GM12878 (cell line): Measurements from ENCODE around the gene PLEKHA7. TPM values are rescaled to one million over a fixed set of nuclear protein-coding genes. Genes with fewer than 3 reads are reported as not detected.

Experiments
- ATAC-seq: fragments of 200-7000 bp; cut with Tn5 transposase; 3 replicates; pipeline ENCODE4 v1.9.1; 2020; ENCODE audit warnings: mild to moderate bottlenecking, moderate library complexity
- BruUV-seq: library from RNA; stranded (reverse); fragments of 400-500 nt; replicated peaks from 2 replicates; lab custom pipeline; 2021; lab: Mats Ljungman, UMichigan
- CTCF ChIA-PET: fragments of 300-600 bp; sonication (Branson Sonifier 250); formaldehyde crosslinking; extraction: SDS; loops from one replicate; lab custom pipeline; 2021; ENCODE audit warnings: inconsistent platforms; lab: Yijun Ruan, JAX
- POLR2A ChIA-PET: fragments of 350-600 bp; formaldehyde crosslinking; extraction: SDS; loops from one replicate; lab custom pipeline; 2021; ENCODE audit warnings: inconsistent platforms; lab: Charles Lee
- RAD21 ChIA-PET: fragments of 300-600 bp; sonication (Branson Sonifier 250); formaldehyde crosslinking; loops from one replicate; lab custom pipeline; 2023; ENCODE audit warnings: antibody characterized with exemption; ENCODE audit not compliant: unreplicated experiment; lab: Charles Lee
- SMC1A ChIA-PET: fragments of 300-600 bp; sonication (Branson Sonifier 250); formaldehyde crosslinking; loops from one replicate; lab custom pipeline; 2023; ENCODE audit not compliant: unreplicated experiment, uncharacterized antibody; lab: Charles Lee
- DNase-seq: peaks from one replicate; pipeline ENCODE4 v3.0.0-alpha.2; 2011; ENCODE audit warnings: low read depth, low spot score
- FAIRE-seq: peaks from 3 replicates; lab custom pipeline; 2011; peaks lifted over from hg19 to GRCh38; lab: Jason Lieb, UNC
- H2AFZ ChIP-seq: 2 replicates; pipeline ENCODE4 v1.6.0; 2011; ENCODE audit warnings: low read depth, low read length, control low read depth; ENCODE audit not compliant: control insufficient read depth
- H3K27ac ChIP-seq: 2 replicates; pipeline ENCODE4 v1.5.1; 2011; ENCODE audit warnings: control low read depth; ENCODE audit not compliant: control insufficient read depth, insufficient read depth
- H3K27me3 ChIP-seq, 2 experiments: replicated peaks in 1 of 2; 2 replicates each; pipeline versions ENCODE4 v1.6.0 to v1.6.1; 2011; ENCODE audit warnings: low read length in 1 of 2; ENCODE audit not compliant: control insufficient read depth in 2 of 2, insufficient read depth in 2 of 2
- H3K36me3 ChIP-seq, 2 experiments: 2 replicates each; pipeline ENCODE4 v1.5.1; 2011; ENCODE audit warnings: low read length in 1 of 2; ENCODE audit not compliant: control insufficient read depth in 2 of 2, insufficient read depth in 2 of 2
- H3K4me1 ChIP-seq: 2 replicates; pipeline ENCODE4 v1.6.1; 2011; ENCODE audit warnings: mild to moderate bottlenecking, low read length, moderate library complexity, mixed read lengths; ENCODE audit not compliant: control insufficient read depth, insufficient read depth
- H3K4me2 ChIP-seq: 2 replicates; pipeline ENCODE4 v1.6.0; 2011; ENCODE audit warnings: control low read depth; ENCODE audit not compliant: control insufficient read depth, insufficient read depth
- H3K4me3 ChIP-seq: fragments of 200-600 bp; sonication (generic); 2 replicates; pipeline ENCODE4 v1.5.1; 2016
- H3K79me2 ChIP-seq: 2 replicates; pipeline ENCODE4 v1.6.0; 2011; ENCODE audit warnings: low read length; ENCODE audit not compliant: control insufficient read depth, insufficient read depth
- H3K9ac ChIP-seq: 2 replicates; pipeline ENCODE4 v1.8.0; 2011; ENCODE audit warnings: low read length, control low read depth, mixed read lengths; ENCODE audit not compliant: control insufficient read depth, insufficient read depth
- H3K9me3 ChIP-seq: replicated peaks from 3 replicates; pipeline ENCODE4 v1.5.1; 2011; ENCODE audit warnings: mild to moderate bottlenecking, low read length; ENCODE audit not compliant: control insufficient read depth, insufficient read depth
- H4K20me1 ChIP-seq: 2 replicates; pipeline ENCODE4 v1.6.0; 2011; ENCODE audit not compliant: control insufficient read depth, insufficient read depth
- BHLHE40 ChIP-seq, 2 experiments: fragments of 450-650 bp in 1 of 2; IDR thresholded peaks; 2 replicates each; pipeline ENCODE4 v1.6.1; 2011 to 2017; ENCODE audit warnings: low read depth in 2 of 2, borderline replicate concordance in 1 of 2, improper control_type of control experiment in 1 of 2, low read length in 1 of 2, mild to moderate bottlenecking in 1 of 2
- EGR1 ChIP-seq, 2 experiments: IDR thresholded peaks; 1 replicate in 1 of 2; 2 replicates in 1 of 2; pipeline ENCODE4 v1.6.1; 2011 to 2012; ENCODE audit warnings: low read depth in 2 of 2, low read length in 2 of 2, borderline replicate concordance in 1 of 2, mild to moderate bottlenecking in 1 of 2, moderate library complexity in 1 of 2
- KAT2A ChIP-seq: conservative IDR thresholded peaks from 2 replicates; pipeline ENCODE4 v1.6.1; 2011; ENCODE audit warnings: low read depth, low read length; ENCODE audit not compliant: control insufficient read depth
- MYC ChIP-seq: IDR thresholded peaks from 2 replicates; pipeline ENCODE4 v1.6.1; 2011; ENCODE audit warnings: mild to moderate bottlenecking, low read length, moderate library complexity, inconsistent platforms; ENCODE audit not compliant: insufficient read depth, insufficient replicate concordance, insufficient read length, severe bottlenecking
- SRF ChIP-seq, 2 experiments: IDR thresholded peaks; 2 replicates each; pipeline ENCODE4 v1.6.1; 2011; ENCODE audit warnings: low read depth in 2 of 2, low read length in 2 of 2, mild to moderate bottlenecking in 1 of 2, moderate library complexity in 1 of 2
- TAF1 ChIP-seq: IDR thresholded peaks from 2 replicates; pipeline ENCODE4 v1.6.1; 2011; ENCODE audit warnings: mild to moderate bottlenecking, low read depth, low read length, borderline replicate concordance
- WGBS: methylation state at CpG from one replicate; pipeline ENCODE4 v1.1.6; 2016; ENCODE audit warnings: low lambda C conversion rate; ENCODE audit not compliant: insufficient replicate concordance, insufficient coverage; ENCODE audit errors: missing lambda C conversion rate; 5-methylcytosine and 5-hydroxymethylcytosine counted together
- in situ Hi-C: fragments of 300-500 bp; cut with MboI; formaldehyde crosslinking; loops from 9 replicates; pipeline ENCODE4 v1.14.3; 2018; ENCODE audit warnings: mixed read lengths
- intact Hi-C: fragments of 100-400 bp; cut with micrococcal nuclease; formaldehyde crosslinking; loops from one replicate; pipeline ENCODE4 v1.14.2; 2022; ENCODE audit not compliant: unreplicated experiment
- polyA plus RNA-seq, 11 experiments: library from polyadenylated mRNA; depleted of rRNA in 4 of 11; unstranded in 6 of 11; stranded (reverse) in 5 of 11; fragments of >200 nt; fragmentation: Nextera tagmentation in 4 of 11; fragmentation: Illumina TruSeq in 1 of 11; extraction: Ambion mirVana in 4 of 11; extraction: Trizol in 1 of 11; gene quantifications; 1 replicate in 1 of 11; 2 replicates in 10 of 11; pipeline versions ENCODE4 v1.2.1 to v1.2.3, GENCODE V29; 2011 to 2016; ENCODE audit warnings: inconsistent platforms in 2 of 11, missing spikeins in 2 of 11, low read depth in 1 of 11
- total RNA-seq, 4 experiments: library from RNA; depleted of rRNA in 3 of 4; stranded (reverse); fragments of >200 nt in 3 of 4; fragmentation: Illumina TruSeq in 1 of 4; extraction: Trizol in 1 of 4; gene quantifications; 2 replicates each; pipeline versions ENCODE4 v1.2.1 to v1.2.3, GENCODE V29; 2013 to 2021
- TF ChIP-seq, protein P1 (sequence below): IDR thresholded peaks from 2 replicates; pipeline ENCODE4 v1.6.1; 2012; ENCODE audit warnings: mild to moderate bottlenecking, low read depth, low read length

The PLEKHA7 gene
- total and polyA plus RNA-seq, 10 of the 15 experiments (the other 5 are each of a cell fraction or from before 2014, with no cell fraction given): 0.45 to 5.3 (median 2.1) TPM

DNA sequence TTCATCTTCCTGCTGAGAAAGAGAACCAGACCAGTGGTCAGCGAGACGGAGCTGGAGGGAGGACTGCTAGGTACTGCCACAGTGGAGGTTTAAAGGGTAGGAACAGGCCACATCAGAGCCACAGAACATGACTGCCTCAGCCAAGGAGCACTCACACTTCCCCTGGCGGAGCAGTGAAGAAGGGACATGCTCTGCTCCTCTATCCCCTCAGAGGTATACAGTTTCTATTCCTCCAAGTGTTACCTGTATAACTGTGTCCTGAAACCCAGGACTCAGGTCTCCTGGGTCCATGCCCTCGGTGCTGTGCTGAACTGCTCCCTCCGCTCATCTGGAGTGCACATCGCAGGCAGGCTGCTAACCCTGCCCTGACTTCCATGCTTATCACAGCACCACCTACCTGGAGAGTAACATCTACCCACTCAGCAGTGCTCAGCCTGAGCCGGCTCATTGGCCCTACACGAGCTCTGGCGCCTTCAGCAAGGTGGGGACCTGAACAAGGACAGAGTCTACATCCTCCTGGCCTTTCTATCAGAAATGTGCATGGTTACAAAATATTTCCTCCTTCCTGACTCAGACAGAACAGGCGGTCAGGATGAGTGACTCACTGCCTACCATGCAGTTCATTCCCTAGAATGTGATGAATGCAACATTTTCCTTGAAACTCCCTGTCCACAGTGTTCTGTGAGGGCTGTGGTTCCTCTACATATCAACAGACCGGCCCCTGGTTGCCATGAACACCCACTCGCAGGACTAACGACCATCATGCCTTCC lies 222.8 kb downstream of the PLEKHA7 start:
- intact Hi-C loops (no loop called here), in situ Hi-C loops (no loop called here)
- DNase-seq (no peak), ATAC-seq (no peak), FAIRE-seq (no peak)
- TF ChIP-seq TAF1 (no peak), SRF (IDR thresholded peaks at IDR 0.05; ENCODE audit: low read depth in 2 of 2, low read length in 2 of 2) (no peak), BHLHE40 (IDR thresholded peaks at IDR 0.05; ENCODE audit: borderline replicate concordance in 1 of 2, low read depth in 2 of 2, low read length in 1 of 2) (no peak), EGR1 (IDR thresholded peaks at IDR 0.05; ENCODE audit: borderline replicate concordance in 1 of 2, low read depth in 2 of 2, low read length in 2 of 2) (no peak), KAT2A (no peak), MYC (no peak)
- TF ChIP-seq, protein P1, sequence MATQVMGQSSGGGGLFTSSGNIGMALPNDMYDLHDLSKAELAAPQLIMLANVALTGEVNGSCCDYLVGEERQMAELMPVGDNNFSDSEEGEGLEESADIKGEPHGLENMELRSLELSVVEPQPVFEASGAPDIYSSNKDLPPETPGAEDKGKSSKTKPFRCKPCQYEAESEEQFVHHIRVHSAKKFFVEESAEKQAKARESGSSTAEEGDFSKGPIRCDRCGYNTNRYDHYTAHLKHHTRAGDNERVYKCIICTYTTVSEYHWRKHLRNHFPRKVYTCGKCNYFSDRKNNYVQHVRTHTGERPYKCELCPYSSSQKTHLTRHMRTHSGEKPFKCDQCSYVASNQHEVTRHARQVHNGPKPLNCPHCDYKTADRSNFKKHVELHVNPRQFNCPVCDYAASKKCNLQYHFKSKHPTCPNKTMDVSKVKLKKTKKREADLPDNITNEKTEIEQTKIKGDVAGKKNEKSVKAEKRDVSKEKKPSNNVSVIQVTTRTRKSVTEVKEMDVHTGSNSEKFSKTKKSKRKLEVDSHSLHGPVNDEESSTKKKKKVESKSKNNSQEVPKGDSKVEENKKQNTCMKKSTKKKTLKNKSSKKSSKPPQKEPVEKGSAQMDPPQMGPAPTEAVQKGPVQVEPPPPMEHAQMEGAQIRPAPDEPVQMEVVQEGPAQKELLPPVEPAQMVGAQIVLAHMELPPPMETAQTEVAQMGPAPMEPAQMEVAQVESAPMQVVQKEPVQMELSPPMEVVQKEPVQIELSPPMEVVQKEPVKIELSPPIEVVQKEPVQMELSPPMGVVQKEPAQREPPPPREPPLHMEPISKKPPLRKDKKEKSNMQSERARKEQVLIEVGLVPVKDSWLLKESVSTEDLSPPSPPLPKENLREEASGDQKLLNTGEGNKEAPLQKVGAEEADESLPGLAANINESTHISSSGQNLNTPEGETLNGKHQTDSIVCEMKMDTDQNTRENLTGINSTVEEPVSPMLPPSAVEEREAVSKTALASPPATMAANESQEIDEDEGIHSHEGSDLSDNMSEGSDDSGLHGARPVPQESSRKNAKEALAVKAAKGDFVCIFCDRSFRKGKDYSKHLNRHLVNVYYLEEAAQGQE: no peak
- H4K20me1 ChIP-seq: no peaks in the 10 kb centered on the region
- POLR2A ChIA-PET: no interaction called here
- H3K9me3 ChIP-seq: no peaks in the 10 kb centered on the region
- H3K27me3 ChIP-seq: no peaks in the 10 kb centered on the region; a peak in 1 of 4 replicates
- H3K36me3 ChIP-seq: no peaks in the 10 kb centered on the region
- no peaks in the 10 kb centered on the region for H3K79me2 ChIP-seq
- RAD21 ChIA-PET: no interaction called here
- no peak overlapping the region for H3K4me3 ChIP-seq
- 43% methylated on average over 13 of the region's 13 CpGs for WGBS
- SMC1A ChIA-PET: no interaction called here
- no peak overlapping the region for H3K27ac ChIP-seq
- no peak overlapping the region for H3K9ac ChIP-seq
- BruUV-seq: no TSS peak
- H2AFZ ChIP-seq: no peak overlapping the region
- H3K4me2 ChIP-seq: no peak overlapping the region
- CTCF ChIA-PET: interaction anchor here (0.8 to 1.5 kb wide), 2 partner anchors 9 to 19 kb away, joined by 3 to 4 read pairs; no protein-coding TSS in a partner anchor
- H3K4me1 ChIP-seq: no peaks in the 10 kb centered on the region
